HepG2 (cell line): ENCODE measurements around the gene LAMC3. TPM values are rescaled to one million over a fixed set of nuclear protein-coding genes. Genes with fewer than 3 reads are reported as not detected.

Experiments
- ATAC-seq: fragments of 200-7000 bp; cut with Tn5 transposase; 3 replicates; pipeline ENCODE4 v1.9.1; 2020; ENCODE audit warnings: mild to moderate bottlenecking, moderate library complexity
- BruUV-seq: library from RNA; stranded (reverse); fragments of 400-500 nt; replicated peaks from 2 replicates; lab custom pipeline; 2021; lab: Mats Ljungman, UMichigan
- CTCF ChIA-PET: fragments of 300-600 bp; formaldehyde crosslinking; extraction: SDS; loops from one replicate; lab custom pipeline; 2021; ENCODE audit warnings: low total read pairs, inconsistent platforms, low intra/inter-chr PET ratio; lab: Yijun Ruan, JAX
- POLR2A ChIA-PET: fragments of 350-600 bp; sonication (Branson Sonifier 250); formaldehyde crosslinking; loops from one replicate; lab custom pipeline; 2020; ENCODE audit warnings: antibody characterized with exemption, inconsistent platforms; lab: Yijun Ruan, JAX
- DNase-seq: peaks from one replicate; pipeline ENCODE4 v3.0.0-alpha.2; 2015; ENCODE audit warnings: low spot score
- FAIRE-seq: peaks from 3 replicates; lab custom pipeline; 2011; peaks lifted over from hg19 to GRCh38; lab: Jason Lieb, UNC
- H2AFZ ChIP-seq: one replicate; pipeline ENCODE4 v1.6.1; 2011; ENCODE audit warnings: low read length, inconsistent platforms
- H3K27ac ChIP-seq: fragments of 300-600 bp; 3 replicates; pipeline ENCODE4 v1.8.0; 2011; ENCODE audit warnings: mixed run types, mild to moderate bottlenecking, mixed read lengths, low read length, inconsistent platforms; ENCODE audit not compliant: insufficient read depth; ENCODE audit errors: extremely low read length
- H3K27me3 ChIP-seq, 2 experiments: fragments of 200-600 bp in 1 of 2; 2 replicates in 1 of 2; 3 replicates in 1 of 2; pipeline versions ENCODE4 v1.6.0 to v1.8.0; 2011; ENCODE audit warnings: low read length in 2 of 2, mild to moderate bottlenecking in 2 of 2, moderate library complexity in 2 of 2, inconsistent platforms in 1 of 2; ENCODE audit not compliant: insufficient read depth in 2 of 2, control insufficient read depth in 1 of 2
- H3K36me3 ChIP-seq, 2 experiments: fragments of 200-600 bp in 1 of 2; replicated peaks in 1 of 2; 2 replicates in 1 of 2; 3 replicates in 1 of 2; pipeline versions ENCODE4 v1.5.1 to v1.8.0; 2011; ENCODE audit warnings: low read length in 2 of 2, inconsistent platforms in 1 of 2; ENCODE audit not compliant: insufficient read depth in 2 of 2, control insufficient read depth in 1 of 2
- H3K4me1 ChIP-seq: 2 replicates; pipeline ENCODE4 v1.5.1; 2012; ENCODE audit warnings: low read length, inconsistent platforms; ENCODE audit not compliant: insufficient read depth
- H3K4me2 ChIP-seq: 2 replicates; pipeline ENCODE4 v1.6.0; 2011; ENCODE audit warnings: low read depth, low read length, inconsistent platforms
- H3K4me3 ChIP-seq, 3 experiments: fragments of 200-600 bp in 1 of 3; sonication (generic), shearing (Covaris generic) in 1 of 3; replicated peaks in 1 of 3; 2 replicates each; pipeline ENCODE4 v1.5.1; 2011 to 2016; ENCODE audit warnings: low read length in 3 of 3, inconsistent platforms in 2 of 3, low read depth in 2 of 3, mild to moderate bottlenecking in 2 of 3, control low read depth in 1 of 3, mixed read lengths in 1 of 3; ENCODE audit not compliant: insufficient read depth in 1 of 3
- H3K79me2 ChIP-seq: one replicate; pipeline ENCODE4 v1.6.1; 2011; ENCODE audit warnings: low read length, inconsistent platforms; ENCODE audit not compliant: insufficient read depth
- H3K9ac ChIP-seq: 2 replicates; pipeline ENCODE4 v1.6.0; 2011; ENCODE audit warnings: mild to moderate bottlenecking, low read depth, low read length, inconsistent platforms; ENCODE audit not compliant: insufficient read depth
- H3K9me3 ChIP-seq: 2 replicates; pipeline ENCODE4 v1.5.1; 2012; ENCODE audit warnings: mild to moderate bottlenecking, low read length
- H4K20me1 ChIP-seq: 2 replicates; pipeline ENCODE4 v1.6.0; 2011; ENCODE audit warnings: inconsistent platforms, mild to moderate bottlenecking, low read length, moderate library complexity; ENCODE audit not compliant: insufficient read depth
- ARHGAP35 ChIP-seq: sonication (generic); formaldehyde crosslinking; IDR thresholded peaks from 2 replicates; pipeline ENCODE4 v1.9.0; 2022; ENCODE audit warnings: mild to moderate bottlenecking, inconsistent platforms, moderate library complexity, missing genetic modification reagents, borderline replicate concordance
- ARID3A ChIP-seq: IDR thresholded peaks from 2 replicates; pipeline ENCODE4 v1.6.1; 2012; ENCODE audit warnings: low read depth, low read length, improper control_type of control experiment
- CBX1 ChIP-seq: IDR thresholded peaks from one replicate; pipeline ENCODE4 v1.6.1; 2016; ENCODE audit warnings: antibody characterized with exemption, low read depth
- GFI1 ChIP-seq: sonication (generic); formaldehyde crosslinking; IDR thresholded peaks from 2 replicates; pipeline ENCODE4 v1.5.0; 2020; ENCODE audit warnings: missing genetic modification reagents, mild to moderate bottlenecking, borderline replicate concordance
- HINFP ChIP-seq: sonication (generic); formaldehyde crosslinking; IDR thresholded peaks from 2 replicates; pipeline ENCODE4 v1.4.0; 2020; ENCODE audit warnings: low read depth, mild to moderate bottlenecking, missing genetic modification reagents
- KDM3A ChIP-seq: IDR thresholded peaks from 2 replicates; pipeline ENCODE4 v1.6.1; 2018; ENCODE audit warnings: low read depth, missing compliant biosample characterization
- MEF2D ChIP-seq: sonication (generic); formaldehyde crosslinking; IDR thresholded peaks from 2 replicates; pipeline ENCODE4 v1.5.1; 2020; ENCODE audit warnings: mild to moderate bottlenecking, missing genetic modification reagents
- PBX2 ChIP-seq: IDR thresholded peaks from 2 replicates; pipeline ENCODE4 v1.6.1; 2016; ENCODE audit warnings: control low read depth
- RCOR2 ChIP-seq: IDR thresholded peaks from 2 replicates; pipeline ENCODE4 v1.6.1; 2016; ENCODE audit warnings: missing biosample characterization, missing genetic modification reagents
- SMARCE1 ChIP-seq: fragments of 450-650 bp; IDR thresholded peaks from 2 replicates; pipeline ENCODE4 v1.6.1; 2017; ENCODE audit warnings: borderline replicate concordance
- TEF ChIP-seq: sonication (generic); formaldehyde crosslinking; IDR thresholded peaks from 2 replicates; pipeline ENCODE4 v1.5.0; 2020; ENCODE audit warnings: missing genetic modification reagents
- USF2 ChIP-seq, 2 experiments: sonication (generic) in 1 of 2; formaldehyde crosslinking in 1 of 2; IDR thresholded peaks; 2 replicates each; pipeline versions ENCODE4 v1.5.1 to v1.6.1; 2011 to 2020; ENCODE audit warnings: borderline replicate concordance in 1 of 2, low read depth in 1 of 2, low read length in 1 of 2, mild to moderate bottlenecking in 1 of 2, missing genetic modification reagents in 1 of 2, moderate library complexity in 1 of 2
- ZNF331 ChIP-seq: sonication (generic); formaldehyde crosslinking; IDR thresholded peaks from 2 replicates; pipeline ENCODE4 v1.4.0; 2020; ENCODE audit warnings: missing genetic modification reagents
- ZNF678 ChIP-seq: sonication (generic); formaldehyde crosslinking; IDR thresholded peaks from 2 replicates; pipeline ENCODE4 v1.4.0; 2020; ENCODE audit warnings: mild to moderate bottlenecking, missing genetic modification reagents
- ZNF720 ChIP-seq: sonication (generic); formaldehyde crosslinking; IDR thresholded peaks from 2 replicates; pipeline ENCODE4 v1.4.0; 2020; ENCODE audit warnings: missing genetic modification reagents
- ZNF724P ChIP-seq: sonication (generic); formaldehyde crosslinking; IDR thresholded peaks from 2 replicates; pipeline ENCODE4 v1.8.0; 2022; ENCODE audit warnings: missing genetic modification reagents, borderline replicate concordance
- ZNF891 ChIP-seq: sonication (generic); formaldehyde crosslinking; IDR thresholded peaks from 2 replicates; pipeline ENCODE4 v1.5.0; 2020; ENCODE audit warnings: mild to moderate bottlenecking, missing genetic modification reagents
- WGBS: methylation state at CpG from one replicate; pipeline ENCODE4 v1.1.6; 2017; ENCODE audit warnings: low lambda C conversion rate; 5-methylcytosine and 5-hydroxymethylcytosine counted together
- in situ Hi-C: cut with HindIII; loops from 2 replicates; pipeline ENCODE4 v1.10.0; 2017; ENCODE audit warnings: low pct_unique_long_range_greater_than_20kb; ENCODE audit not compliant: extremely low pct_ligation_motif_present
- intact Hi-C: fragments of 100-400 bp; cut with micrococcal nuclease; formaldehyde crosslinking; loops from one replicate; pipeline ENCODE4 v1.10.0; 2022; ENCODE audit not compliant: unreplicated experiment
- polyA plus RNA-seq, 8 experiments: library from polyadenylated mRNA; depleted of rRNA in 3 of 8; stranded (reverse) in 7 of 8; unstranded in 1 of 8; fragments of >200 nt; fragmentation: Illumina TruSeq in 4 of 8; extraction: Trizol in 4 of 8; gene quantifications; 2 replicates each; pipeline versions ENCODE4 v1.2.1 to v1.2.3, GENCODE V29; 2011 to 2016; ENCODE audit warnings: low read depth in 4 of 8, missing spikeins in 1 of 8, mixed read lengths in 1 of 8; ENCODE audit not compliant: insufficient read depth in 1 of 8
- total RNA-seq, 5 experiments: library from RNA; depleted of rRNA; stranded (reverse); fragments of >200 nt; fragmentation: Illumina TruSeq; extraction: Trizol; gene quantifications; 2 replicates each; pipeline ENCODE4 v1.2.3, GENCODE V29; 2016; ENCODE audit warnings: low read depth in 1 of 5

LAMC3 gene
- total and polyA plus RNA-seq, 2 of the 13 experiments (the other 11 are each of a cell fraction or from before 2014, with no cell fraction given) = 0.07 to 0.57 TPM

- TF ChIP-seq KDM3A (no peak), TEF (CRISPR knock-in tag) (no peak), ZNF891 (no peak), ZNF331 (CRISPR knock-in tag) (no peak), GFI1 (CRISPR knock-in tag) (no peak), PBX2 (CRISPR knock-in tag) (no peak), SMARCE1 (no peak)
- TF ChIP-seq, all 625 proteins: peak for 0
Measured at GRCh38 chr9:130987738-130988399, 21.1 kb upstream of the LAMC3 start (continued).

- ChIA-PET POLR2A (no interaction called here), CTCF (no interaction called here)
- no peak overlapping the region for H3K27ac ChIP-seq
- peaks cover 11 to 92% of the 10 kb centered on the region in 2 experiments for H3K27me3 ChIP-seq
- H3K4me1 ChIP-seq = peaks cover 15% of the 10 kb centered on the region
- no peaks in the 10 kb centered on the region for H3K36me3 ChIP-seq
- ATAC-seq (no peak), DNase-seq (no peak), FAIRE-seq (no peak)
- in situ Hi-C loops (no loop called here), intact Hi-C loops (no loop called here)
- 0% methylated on average over 2 of the region's 2 CpGs for WGBS
- H3K9ac ChIP-seq = no peak overlapping the region
- no TSS peak for BruUV-seq
- H3K4me2 ChIP-seq = no peak overlapping the region
- no peaks in the 10 kb centered on the region for H3K9me3 ChIP-seq
- no peak overlapping the region for H2AFZ ChIP-seq
- H3K4me3 ChIP-seq = no peak overlapping the region
- no peaks in the 10 kb centered on the region for H3K79me2 ChIP-seq
- no peaks in the 10 kb centered on the region for H4K20me1 ChIP-seq
- TF ChIP-seq ARID3A (no peak), MEF2D (CRISPR knock-in tag) (no peak), HINFP (CRISPR knock-in tag) (no peak), ZNF720 (no peak), ZNF678 (CRISPR knock-in tag) (no peak), ZNF331 (CRISPR knock-in tag) (no peak), CBX1 (no peak), RCOR2 (CRISPR knock-in tag) (no peak), USF2 (IDR thresholded peaks at IDR 0.05; ENCODE audit: low read depth, low read length) (no peak), USF2 (CRISPR knock-in tag; IDR thresholded peaks at IDR 0.05; ENCODE audit: borderline replicate concordance) (no peak), ZNF724P (CRISPR knock-in tag) (no peak), ARHGAP35 (CRISPR knock-in tag) (no peak)
Measured at GRCh38 chr9:130988400-130988747, 20.6 kb upstream of the LAMC3 start.
